ENCODE results near the gene GJB4. TPM values are rescaled to one million over a fixed set of nuclear protein-coding genes. Genes with fewer than 3 reads are reported as not detected.

GJB4 gene
- polyA plus RNA-seq, 1 donor from 2014 or later: not detected

GRCh38 chr1:34757386-34757785 is 2.2 kb upstream of the GJB4 start:
- no peaks in the 10 kb centered on the region for H3F3A ChIP-seq (ENCODE audit: insufficient read depth, low read length, poor library complexity, severe bottlenecking)
- H2AFZ ChIP-seq (ENCODE audit: low read depth, low read length): no peak overlapping the region
- H3K9me2 ChIP-seq (ENCODE audit: insufficient read depth, low read length): no peaks in the 10 kb centered on the region
- H3K27me3 ChIP-seq (ENCODE audit: insufficient read depth, low read depth, low read length): no peaks in the 10 kb centered on the region
- no peaks in the 10 kb centered on the region for H4K20me1 ChIP-seq (ENCODE audit: insufficient read depth)
- H3K9me3 ChIP-seq (ENCODE audit: low read length): no peaks in the 10 kb centered on the region
- H3K27ac ChIP-seq (ENCODE audit: low read length): no peak overlapping the region
- H3K79me2 ChIP-seq (replicated peaks; ENCODE audit: insufficient read depth, low read length): no peaks in the 10 kb centered on the region
- H3K36me3 ChIP-seq (ENCODE audit: insufficient read depth, low read length): no peaks in the 10 kb centered on the region
- no peak overlapping the region for H3K9ac ChIP-seq (ENCODE audit: low read length)
- no peak overlapping the region for H3K4me2 ChIP-seq (ENCODE audit: low read length)
- TF ChIP-seq CTCF (IDR thresholded peaks at IDR 0.05; ENCODE audit: poor library complexity, severe bottlenecking) (no peak), SMC3 (conservative IDR thresholded peaks at IDR 0.05; ENCODE audit: poor library complexity) (no peak), MXI1 (conservative IDR thresholded peaks at IDR 0.05; ENCODE audit: poor library complexity, severe bottlenecking) (no peak), EZH2 (IDR thresholded peaks at IDR 0.05; ENCODE audit: borderline replicate concordance, insufficient read depth, low read length, poor library complexity, severe bottlenecking) (no peak), RAD21 (conservative IDR thresholded peaks at IDR 0.05) (no peak), POLR2AphosphoS5 (IDR thresholded peaks at IDR 0.05) (no peak), TAF1 (IDR thresholded peaks at IDR 0.05; ENCODE audit: low read depth) (no peak), REST (IDR thresholded peaks at IDR 0.05; ENCODE audit: borderline replicate concordance) (no peak), EP300 (conservative IDR thresholded peaks at IDR 0.05; ENCODE audit: poor library complexity, severe bottlenecking) (no peak)
- H3K4me3 ChIP-seq (ENCODE audit: low read length): no peak overlapping the region

GRCh38 chr1:34758751-34759150 is 789 bp upstream of the GJB4 start:
- Histone ChIP-seq H4K20me1 (ENCODE audit: insufficient read depth) (no peaks in the 10 kb centered on the region), H3K4me2 (ENCODE audit: low read length) (no peak overlapping the region), H3K36me3 (ENCODE audit: insufficient read depth, low read length) (no peaks in the 10 kb centered on the region), H3K79me2 (replicated peaks; ENCODE audit: insufficient read depth, low read length) (no peaks in the 10 kb centered on the region), H3K9ac (ENCODE audit: low read length) (no peak overlapping the region), H3K27ac (ENCODE audit: low read length) (no peak overlapping the region), H3F3A (ENCODE audit: insufficient read depth, low read length, poor library complexity, severe bottlenecking) (no peaks in the 10 kb centered on the region), H3K9me2 (ENCODE audit: insufficient read depth, low read length) (no peaks in the 10 kb centered on the region), H3K27me3 (ENCODE audit: insufficient read depth, low read depth, low read length) (no peaks in the 10 kb centered on the region), H3K4me3 (ENCODE audit: low read length) (no peak overlapping the region), H3K9me3 (ENCODE audit: low read length) (no peaks in the 10 kb centered on the region), H2AFZ (ENCODE audit: low read depth, low read length) (no peak overlapping the region)
- TF ChIP-seq POLR2AphosphoS5 (IDR thresholded peaks at IDR 0.05) (no peak), TAF1 (IDR thresholded peaks at IDR 0.05; ENCODE audit: low read depth) (no peak), MXI1 (conservative IDR thresholded peaks at IDR 0.05; ENCODE audit: poor library complexity, severe bottlenecking) (no peak), CTCF (IDR thresholded peaks at IDR 0.05; ENCODE audit: poor library complexity, severe bottlenecking) (no peak), SMC3 (conservative IDR thresholded peaks at IDR 0.05; ENCODE audit: poor library complexity) (no peak), EZH2 (IDR thresholded peaks at IDR 0.05; ENCODE audit: borderline replicate concordance, insufficient read depth, low read length, poor library complexity, severe bottlenecking) (no peak), REST (IDR thresholded peaks at IDR 0.05; ENCODE audit: borderline replicate concordance) (no peak), EP300 (conservative IDR thresholded peaks at IDR 0.05; ENCODE audit: poor library complexity, severe bottlenecking) (no peak), RAD21 (conservative IDR thresholded peaks at IDR 0.05) (no peak)
